CD14-positive monocyte (primary cell): ENCODE results near the gene TPM2. TPM values are rescaled to one million over a fixed set of nuclear protein-coding genes. Genes with fewer than 3 reads are reported as not detected.
A peak's percentile ranks its signal among the peaks of the same experiment; 100 is the strongest.

Experiments
- DNase-seq, 3 donors: peaks; one replicate each; pipeline ENCODE4 v3.0.0-alpha.2; 2011 to 2022
- H2AFZ ChIP-seq: 2 replicates; pipeline ENCODE4 v1.6.0; 2012; ENCODE audit warnings: mild to moderate bottlenecking, low read depth, low read length, inconsistent platforms; ENCODE audit not compliant: insufficient read depth, poor library complexity, severe bottlenecking
- H3K27ac ChIP-seq, 2 donors: 1 replicate in 1 of 2; 2 replicates in 1 of 2; pipeline ENCODE4 v1.5.1; 2012 to 2013; ENCODE audit warnings: low read length in 2 of 2, control low read depth in 1 of 2, inconsistent platforms in 1 of 2, low read depth in 1 of 2, mild to moderate bottlenecking in 1 of 2
- H3K27me3 ChIP-seq, 2 donors: one replicate each; pipeline versions ENCODE4 v1.6.0 to v1.6.1; 2011 to 2013; ENCODE audit warnings: low read length in 2 of 2; ENCODE audit not compliant: control insufficient read depth in 2 of 2, insufficient read depth in 2 of 2
- H3K36me3 ChIP-seq, 2 donors: replicated peaks in 1 of 2; 1 replicate in 1 of 2; 2 replicates in 1 of 2; pipeline versions ENCODE4 v1.5.1 to v1.6.1; 2012 to 2013; ENCODE audit warnings: low read length in 2 of 2, control low read depth in 1 of 2, inconsistent platforms in 1 of 2, mild to moderate bottlenecking in 1 of 2; ENCODE audit not compliant: insufficient read depth in 2 of 2, control insufficient read depth in 1 of 2
- H3K4me1 ChIP-seq, 2 donors: 1 replicate in 1 of 2; 2 replicates in 1 of 2; pipeline versions ENCODE4 v1.5.1 to v1.6.1; 2012 to 2013; ENCODE audit warnings: low read length in 2 of 2, control low read depth in 1 of 2, inconsistent platforms in 1 of 2, mild to moderate bottlenecking in 1 of 2, moderate library complexity in 1 of 2; ENCODE audit not compliant: insufficient read depth in 2 of 2, control insufficient read depth in 1 of 2
- H3K4me2 ChIP-seq: replicated peaks from 2 replicates; pipeline ENCODE3; 2012; ENCODE audit warnings: low read length, moderate library complexity, mild to moderate bottlenecking; ENCODE audit not compliant: poor library complexity, severe bottlenecking; ENCODE audit errors: extremely low read depth
- H3K4me3 ChIP-seq, 3 experiments: fragments of 200-600 bp in 1 of 3; sonication (generic) in 1 of 3; replicated peaks in 1 of 3; 1 replicate in 2 of 3; 2 replicates in 1 of 3; pipeline ENCODE4 v1.5.1; 2011 to 2013; ENCODE audit warnings: low read length in 3 of 3, mild to moderate bottlenecking in 3 of 3, control low read depth in 2 of 3, low read depth in 2 of 3, inconsistent platforms in 1 of 3, moderate library complexity in 1 of 3
- H3K79me2 ChIP-seq: 2 replicates; pipeline ENCODE4 v1.6.0; 2012; ENCODE audit warnings: mild to moderate bottlenecking, control low read depth, inconsistent platforms, low read length, moderate library complexity; ENCODE audit not compliant: insufficient read depth
- H3K9ac ChIP-seq: 2 replicates; pipeline ENCODE4 v1.6.0; 2017; ENCODE audit warnings: low read length, mild to moderate bottlenecking; ENCODE audit not compliant: insufficient read depth, poor library complexity, severe bottlenecking
- H3K9me3 ChIP-seq, 2 donors: replicated peaks in 1 of 2; 1 replicate in 1 of 2; 2 replicates in 1 of 2; pipeline versions ENCODE4 v1.5.1 to v1.6.1; 2012 to 2013; ENCODE audit warnings: low read length in 2 of 2, control low read depth in 1 of 2; ENCODE audit not compliant: control insufficient read depth in 1 of 2, insufficient read depth in 1 of 2
- H4K20me1 ChIP-seq: 2 replicates; pipeline ENCODE4 v1.6.0; 2012; ENCODE audit warnings: mild to moderate bottlenecking, low read length, control low read depth, moderate library complexity; ENCODE audit not compliant: insufficient read depth
- H3K27ac Mint-ChIP-seq, 7 donors: one replicate each; pipeline ENCODE4 v1.8.0; 2020; ENCODE audit warnings: mild to moderate bottlenecking in 7 of 7, mixed read lengths in 7 of 7, moderate library complexity in 6 of 7, inconsistent platforms in 2 of 7
- H3K27me3 Mint-ChIP-seq, 3 donors: one replicate each; pipeline ENCODE4 v1.8.0; 2021 to 2022; ENCODE audit warnings: low read depth in 3 of 3, mild to moderate bottlenecking in 3 of 3, mixed read lengths in 3 of 3, moderate library complexity in 3 of 3, inconsistent platforms in 1 of 3
- H3K36me3 Mint-ChIP-seq, 2 donors: one replicate each; pipeline ENCODE4 v1.8.0; 2020; ENCODE audit warnings: mixed read lengths in 2 of 2, inconsistent platforms in 1 of 2, mild to moderate bottlenecking in 1 of 2
- H3K4me1 Mint-ChIP-seq: one replicate; pipeline ENCODE4 v1.8.0; 2020; ENCODE audit warnings: mild to moderate bottlenecking, mixed read lengths
- H3K4me3 Mint-ChIP-seq, 2 donors: one replicate each; pipeline ENCODE4 v1.8.0; 2020; ENCODE audit warnings: mild to moderate bottlenecking in 2 of 2, mixed read lengths in 2 of 2, moderate library complexity in 1 of 2
- H3K9me3 Mint-ChIP-seq, 7 donors: one replicate each; pipeline ENCODE4 v1.8.0; 2020 to 2022; ENCODE audit warnings: mixed read lengths in 7 of 7, mild to moderate bottlenecking in 6 of 7, moderate library complexity in 6 of 7, inconsistent platforms in 2 of 7
- WGBS: methylation state at CpG from one replicate; pipeline ENCODE4 v1.1.5; 2013; ENCODE audit warnings: missing lambda C conversion rate; ENCODE audit not compliant: insufficient coverage; 5-methylcytosine and 5-hydroxymethylcytosine counted together
- intact Hi-C, 2 donors: fragments of 100-400 bp; cut with micrococcal nuclease; formaldehyde crosslinking; loops; one replicate each; pipeline versions ENCODE4 v1.15.0 to v1.15.1; 2023
- polyA plus RNA-seq, 3 donors: library from polyadenylated mRNA; depleted of rRNA in 1 of 3; unstranded in 2 of 3; stranded (reverse) in 1 of 3; fragments of 300-500 nt in 2 of 3; fragments of >200 nt in 1 of 3; fragmentation: Illumina TruSeq in 2 of 3; gene quantifications; 1 replicate in 2 of 3; 2 replicates in 1 of 3; pipeline ENCODE4 v1.2.3, GENCODE V29; 2012 to 2021
- TF ChIP-seq, protein P1 (sequence below): fragments of 200-600 bp; IDR thresholded peaks from one replicate; pipeline ENCODE4 v1.8.0; 2022; ENCODE audit warnings: antibody characterized with exemption, mild to moderate bottlenecking

The TPM2 gene
- polyA plus RNA-seq, 3 donors, result 7.7 TPM; not detected in 2

DNA sequence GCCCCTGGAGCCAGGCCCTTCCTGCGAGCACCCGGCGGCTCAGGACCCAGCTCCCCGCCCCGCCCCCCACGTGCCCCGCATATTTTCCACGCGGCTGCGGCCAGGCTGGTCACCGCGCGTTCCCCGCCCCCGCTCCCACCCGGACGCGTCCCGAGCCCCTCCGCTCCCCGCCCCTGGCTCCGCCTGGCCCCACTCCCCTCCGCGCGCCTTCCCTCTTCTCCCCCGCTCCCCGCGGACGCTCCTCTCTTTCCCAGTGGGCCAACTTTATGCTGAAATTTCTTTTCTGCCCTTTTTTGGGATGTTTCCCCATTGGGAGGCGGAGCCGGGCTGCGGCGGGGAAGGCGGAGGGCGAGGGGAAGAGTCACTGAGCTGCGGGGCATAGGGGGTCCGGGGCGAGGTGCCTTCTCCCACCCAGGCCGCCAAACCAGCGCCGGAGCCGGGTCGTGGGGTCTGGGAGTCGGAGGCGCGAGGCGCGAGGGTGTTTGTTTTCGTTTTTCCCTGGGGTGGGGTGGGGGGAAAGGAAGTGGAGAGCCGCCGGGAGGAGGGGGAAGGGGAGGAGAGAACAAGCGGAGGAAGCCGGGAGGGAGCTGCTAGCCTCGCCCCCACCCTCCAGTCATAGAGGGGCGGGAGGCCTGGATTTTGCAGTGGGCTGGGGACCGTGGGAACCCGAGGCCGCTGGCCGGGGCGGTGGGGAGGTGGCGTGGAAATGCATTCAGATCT lies 1.0 kb upstream of the TPM2 start:
- peaks cover 3% of the 10 kb centered on the region for H4K20me1 ChIP-seq
- H3K9me3 ChIP-seq, result no peaks in the 10 kb centered on the region
- Mint-ChIP-seq H3K36me3 (no peaks in the 10 kb centered on the region), H3K4me3 (peak overlapping the region; percentile 88 to 91), H3K9me3 (peaks cover 0 to 3% (median 0%) of the 10 kb centered on the region in 7 donors), H3K27me3 (peaks cover 4 to 25% (median 6%) of the 10 kb centered on the region in 3 donors), H3K27ac (peak overlapping the region in 4 of 7 donors; percentile 38 to 77 (median 51)), H3K4me1 (peaks cover 10% of the 10 kb centered on the region)
- peak overlapping the region in 1 of 2 donors; percentile 36 for H3K27ac ChIP-seq
- peak in 1 of 3 donors; percentile 9 for DNase-seq
- WGBS, result under 1% methylated on average over 50 of the region's 61 CpGs
- peak overlapping the region; percentile 94 for H2AFZ ChIP-seq
- H3K4me2 ChIP-seq, result peak overlapping the region; percentile 90
- peaks cover 0 to 15% of the 10 kb centered on the region in 2 donors for H3K27me3 ChIP-seq
- intact Hi-C loops, result loop anchor here in 1 of 2 donors (10.0 kb wide), 1 partner anchor 46 kb away; no protein-coding TSS in a partner anchor
- peak overlapping the region; percentile 86 to 93 (median 90) for H3K4me3 ChIP-seq
- peak overlapping the region; percentile 75 for H3K9ac ChIP-seq
- peaks cover under 1 to 2% of the 10 kb centered on the region in 2 donors for H3K36me3 ChIP-seq
- TF ChIP-seq, protein P1, sequence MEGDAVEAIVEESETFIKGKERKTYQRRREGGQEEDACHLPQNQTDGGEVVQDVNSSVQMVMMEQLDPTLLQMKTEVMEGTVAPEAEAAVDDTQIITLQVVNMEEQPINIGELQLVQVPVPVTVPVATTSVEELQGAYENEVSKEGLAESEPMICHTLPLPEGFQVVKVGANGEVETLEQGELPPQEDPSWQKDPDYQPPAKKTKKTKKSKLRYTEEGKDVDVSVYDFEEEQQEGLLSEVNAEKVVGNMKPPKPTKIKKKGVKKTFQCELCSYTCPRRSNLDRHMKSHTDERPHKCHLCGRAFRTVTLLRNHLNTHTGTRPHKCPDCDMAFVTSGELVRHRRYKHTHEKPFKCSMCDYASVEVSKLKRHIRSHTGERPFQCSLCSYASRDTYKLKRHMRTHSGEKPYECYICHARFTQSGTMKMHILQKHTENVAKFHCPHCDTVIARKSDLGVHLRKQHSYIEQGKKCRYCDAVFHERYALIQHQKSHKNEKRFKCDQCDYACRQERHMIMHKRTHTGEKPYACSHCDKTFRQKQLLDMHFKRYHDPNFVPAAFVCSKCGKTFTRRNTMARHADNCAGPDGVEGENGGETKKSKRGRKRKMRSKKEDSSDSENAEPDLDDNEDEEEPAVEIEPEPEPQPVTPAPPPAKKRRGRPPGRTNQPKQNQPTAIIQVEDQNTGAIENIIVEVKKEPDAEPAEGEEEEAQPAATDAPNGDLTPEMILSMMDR, result no peak
- peaks cover 14 to 21% of the 10 kb centered on the region in 2 donors for H3K4me1 ChIP-seq
- H3K79me2 ChIP-seq, result no peaks in the 10 kb centered on the region

DNA sequence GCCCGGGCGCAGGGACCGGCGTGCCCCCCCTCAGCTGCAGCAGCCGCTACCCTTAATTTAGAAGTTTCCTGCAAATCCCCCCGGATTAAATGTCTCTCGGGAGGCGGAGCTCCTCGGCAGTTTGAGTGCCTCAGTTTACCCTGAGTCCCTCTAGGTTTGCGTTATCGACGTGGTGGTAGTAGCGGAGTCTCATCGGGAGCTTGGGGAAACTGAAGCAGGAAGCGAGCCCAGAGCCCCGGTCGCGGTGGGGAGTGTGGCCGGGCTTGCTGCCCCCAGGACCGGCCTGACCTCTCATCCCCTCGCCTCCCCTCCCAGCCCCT lies 529 bp upstream of the TPM2 start:
- no peaks in the 10 kb centered on the region for H3K9me3 ChIP-seq
- Mint-ChIP-seq H3K27ac (no peak overlapping the region), H3K4me1 (peaks cover 10% of the 10 kb centered on the region), H3K4me3 (peak overlapping the region; percentile 82 to 91), H3K9me3 (peaks cover 0 to 3% (median 0%) of the 10 kb centered on the region in 7 donors), H3K27me3 (peaks cover 4 to 25% (median 6%) of the 10 kb centered on the region in 3 donors), H3K36me3 (no peaks in the 10 kb centered on the region)
- H4K20me1 ChIP-seq, result no peaks in the 10 kb centered on the region
- no peaks in the 10 kb centered on the region for H3K79me2 ChIP-seq
- no peak overlapping the region for H3K27ac ChIP-seq
- H2AFZ ChIP-seq, result peak overlapping the region; percentile 94
- H3K27me3 ChIP-seq, result peaks cover 0 to 15% of the 10 kb centered on the region in 2 donors
- under 1% methylated on average over 21 of the region's 21 CpGs for WGBS
- intact Hi-C loops, result loop anchor here in 1 of 2 donors (10.0 kb wide), 1 partner anchor 45 kb away; no protein-coding TSS in a partner anchor
- peak overlapping the region; percentile 86 to 93 (median 90) for H3K4me3 ChIP-seq
- H3K4me2 ChIP-seq, result peak overlapping the region; percentile 90
- TF ChIP-seq, protein P1, result no peak
- DNase-seq, result peak in 1 of 3 donors; percentile 12
- peaks cover 14 to 21% of the 10 kb centered on the region in 2 donors for H3K4me1 ChIP-seq
- no peaks in the 10 kb centered on the region for H3K36me3 ChIP-seq
- H3K9ac ChIP-seq, result peak overlapping the region; percentile 75
